ENCODE data around the gene FRMD3.

GRCh38 chr9:83454076-83454475 lies 84.1 kb downstream of the FRMD3 start:
- no peak for TF ChIP-seq CTCF (conservative IDR thresholded peaks at IDR 0.05; ENCODE audit: low read length)
- TF ChIP-seq EZH2phosphoT487 (IDR thresholded peaks at IDR 0.05; ENCODE audit: borderline replicate concordance), result no peak
